Stimulated activated CD8-positive, alpha-beta memory T cell treated with anti-CD3 and anti-CD28 coated beads, Interleukin-7, amount 100 ng/mL, for 1 hour (primary cell): Measurements from ENCODE around the gene ACTC1.

Source experiments
- DNase-seq, 2 donors: peaks; one replicate each; pipeline ENCODE4 v3.0.0-alpha.2; 2020; ENCODE audit warnings: low read depth in 2 of 2

Gene ACTC1

DNA sequence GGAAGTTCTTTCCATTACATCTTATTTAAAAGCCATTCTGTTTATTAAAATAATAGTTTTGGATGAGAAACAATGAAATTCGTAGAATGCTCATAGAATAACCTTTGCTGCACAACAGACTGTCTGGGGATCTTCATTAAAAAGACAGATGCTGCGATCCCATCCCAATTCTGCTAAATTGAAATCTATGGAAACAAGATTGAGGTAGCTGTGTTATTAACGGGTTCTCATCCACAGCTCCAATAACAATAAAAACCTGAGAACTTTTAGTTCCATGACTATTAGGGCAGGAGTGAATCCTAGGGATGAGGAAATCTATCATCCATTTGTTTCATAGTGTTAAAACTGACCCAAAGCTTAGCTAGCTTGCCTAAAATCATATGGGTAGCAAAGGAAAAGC, 38.1 kb downstream of the ACTC1 start:
- no peak for DNase-seq

DNA sequence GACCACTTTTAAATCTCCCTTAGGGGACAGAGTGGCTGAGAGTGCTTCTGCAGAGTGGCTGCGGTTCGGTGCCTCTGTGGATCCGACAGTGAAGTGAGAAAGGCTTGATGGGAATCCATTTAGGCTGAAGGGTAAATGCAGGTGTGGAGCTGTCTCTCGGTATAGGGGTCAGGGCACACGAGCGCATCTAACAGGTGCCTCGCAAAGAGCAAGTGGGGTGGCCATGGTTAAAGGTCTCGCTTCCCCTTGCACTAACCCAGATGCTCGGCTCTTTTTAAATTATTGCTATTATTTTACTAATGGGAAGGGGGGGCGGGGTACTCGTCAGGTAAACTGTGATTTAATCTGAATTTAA, 40.0 kb downstream of the ACTC1 start:
- DNase-seq, result no peak

DNA sequence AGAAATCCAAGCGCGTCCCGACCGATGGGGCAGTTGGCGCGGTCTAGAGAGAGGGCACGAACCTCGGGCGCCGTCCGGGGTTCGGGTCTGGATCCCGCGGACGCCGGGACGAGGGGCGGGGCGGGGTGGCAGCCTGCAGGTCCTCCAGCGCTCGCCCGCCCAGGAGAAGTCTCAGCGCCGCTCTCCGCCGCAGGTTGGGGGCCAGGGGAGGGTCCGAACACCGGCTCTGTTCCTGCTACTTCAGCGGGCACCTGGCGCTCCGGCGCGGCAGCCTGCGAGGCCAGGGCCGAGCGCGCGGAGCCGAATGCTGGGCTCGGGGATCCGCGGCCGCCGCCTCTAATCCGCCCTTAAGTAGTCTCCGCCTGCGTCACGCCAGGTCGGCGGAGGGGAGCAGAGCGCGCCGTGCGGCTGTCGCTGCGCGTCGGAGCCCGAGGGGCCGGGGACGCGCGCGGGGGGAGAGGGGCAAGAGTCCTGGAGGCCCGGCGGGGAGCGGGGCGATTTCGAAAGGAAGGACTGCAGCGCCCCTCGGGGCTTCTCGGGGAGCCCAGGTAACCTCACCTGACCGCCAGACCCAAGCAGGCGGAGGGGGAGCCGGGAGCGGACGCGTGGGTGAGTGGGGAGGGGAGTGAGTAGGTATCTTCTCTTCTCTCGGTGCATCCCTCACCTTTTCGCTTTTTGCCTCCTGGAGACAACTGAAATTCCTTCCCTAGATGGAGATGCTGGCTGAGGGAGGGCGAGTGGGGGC, 40.5 kb downstream of the ACTC1 start, which contains the start of gene GJD2:
Gene GJD2 (minus strand): TSS at position 325 of the 745 bp plus-strand sequence. CDS start 510 bp downstream, outside the sequence.
- no peak for DNase-seq

DNA sequence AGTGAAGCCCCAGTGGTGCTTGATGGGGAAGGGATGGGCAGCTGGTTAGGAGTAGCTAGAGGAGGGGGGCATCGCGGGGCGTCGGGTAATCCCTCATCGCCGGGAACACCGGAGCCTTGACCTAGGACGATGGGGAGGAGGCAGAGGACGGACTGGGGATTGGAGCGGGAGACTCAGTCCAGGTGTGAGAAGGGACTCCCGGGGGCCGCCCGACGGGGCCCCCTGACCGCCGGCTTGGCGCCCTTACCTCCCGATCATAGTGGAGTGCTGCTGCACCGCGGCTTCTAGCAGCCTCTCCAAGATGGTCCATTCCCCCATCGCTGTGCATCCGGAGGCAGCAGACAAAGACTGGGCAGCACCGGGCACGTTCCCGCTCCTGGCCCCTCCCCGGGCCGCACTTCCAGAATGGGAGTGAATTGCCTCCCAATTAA, 41.2 kb downstream of the ACTC1 start:
- DNase-seq, result no peak

DNA sequence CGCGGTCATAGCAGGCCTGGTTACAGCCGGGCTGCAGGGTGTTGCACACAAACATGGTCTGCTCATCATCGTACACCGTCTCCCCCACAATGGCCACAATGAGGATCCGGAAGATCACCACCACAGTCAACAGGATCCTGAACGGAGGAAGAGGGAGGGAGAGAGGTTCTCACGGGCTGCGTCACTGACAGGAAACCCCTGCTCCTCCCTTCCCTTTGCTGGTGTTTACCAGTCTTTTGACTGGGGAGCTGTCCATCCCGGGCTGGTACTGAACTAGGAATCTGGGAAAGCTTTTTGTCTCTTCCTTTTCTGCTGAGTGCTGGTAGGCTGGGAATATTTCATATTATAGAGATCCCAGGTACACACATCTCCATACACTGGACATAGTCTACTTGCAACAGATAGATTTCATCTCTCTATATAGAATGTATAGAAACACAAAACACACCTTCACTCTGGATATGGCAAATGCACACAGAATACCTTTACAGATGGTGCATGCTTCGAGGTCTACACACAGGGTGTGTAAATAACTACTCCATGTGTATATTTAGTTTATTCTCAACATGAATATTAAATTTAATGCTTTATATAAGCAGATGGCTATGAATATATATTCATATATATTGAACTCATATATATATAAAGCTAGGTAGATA, 42.0 kb downstream of the ACTC1 start:
- DNase-seq, result no peak

DNA sequence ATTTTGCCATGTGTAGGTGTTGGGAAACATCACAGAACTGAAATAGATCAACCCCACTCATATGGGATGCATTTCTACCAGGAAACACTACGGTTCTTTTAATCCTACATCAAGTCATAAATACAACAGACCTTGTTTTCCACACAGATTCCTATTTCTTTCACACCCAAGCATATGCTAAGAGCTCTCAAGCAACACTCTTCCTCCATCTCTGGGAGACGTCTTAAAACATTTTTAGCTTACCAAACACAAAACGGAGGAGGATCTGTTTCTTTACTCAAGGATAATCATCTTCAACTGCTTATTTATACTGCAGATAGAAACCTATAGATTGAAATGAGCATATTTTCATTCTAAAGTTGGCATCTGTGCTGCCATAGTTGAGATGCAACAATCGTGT, 45.7 kb downstream of the ACTC1 start:
- DNase-seq, result no peak
